Superior temporal gyrus (tissue), 1 donor: ENCODE data around the gene PPP4R3A.
"Not testable (repeated sequence)": the region's sequence is repeated elsewhere in the genome, so short reads cannot be mapped to it uniquely, and the experiment has no call there.

ENCODE experiments used
- DNase-seq: peaks from one replicate; pipeline ENCODE4 v3.0.0-alpha.2; 2016; ENCODE audit errors: extremely low spot score

PPP4R3A gene

DNA sequence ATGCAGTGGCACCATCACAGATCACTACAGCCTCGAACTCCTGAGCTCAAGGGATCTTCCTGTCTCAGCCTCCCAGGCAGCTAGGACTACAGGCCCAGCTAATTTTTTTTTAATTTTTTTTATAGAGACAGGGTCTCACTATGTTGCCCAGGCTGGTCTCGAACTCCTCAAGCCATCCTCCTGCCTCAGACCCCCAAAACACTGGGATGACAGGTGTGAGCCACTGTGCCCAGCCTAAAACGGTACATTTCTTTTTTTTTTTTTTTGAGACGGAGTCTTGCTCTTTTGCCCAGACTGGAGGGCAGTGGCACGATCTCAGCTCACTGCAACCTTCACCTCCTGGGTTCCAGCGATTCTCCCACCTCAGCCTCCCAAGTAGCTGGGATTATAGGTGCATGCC lies 100.9 kb downstream of the PPP4R3A start:
- not testable (repeated sequence) for DNase-seq
